NK-92 (cell line): ENCODE measurements around the gene SLC39A11.
"Not testable (repeated sequence)": the region's sequence is repeated elsewhere in the genome, so short reads cannot be mapped to it uniquely, and the experiment has no call there.

ENCODE experiments used
- DNase-seq: peaks from one replicate; lab custom pipeline; 2025; ENCODE audit not compliant: unreplicated experiment; lab: John Stamatoyannopoulos, UW

Gene SLC39A11

GRCh38 chr17:72765368-72766153, 326.9 kb downstream of the SLC39A11 start:
- DNase-seq: no peak

- DNase-seq: no peak
Observed at GRCh38 chr17:72764632-72765041, 327.9 kb downstream of the SLC39A11 start.

GRCh38 chr17:72763981-72764380, 328.5 kb downstream of the SLC39A11 start:
- DNase-seq: no peak

- not testable (repeated sequence) for DNase-seq
Observed at GRCh38 chr17:72761893-72762575, 330.5 kb downstream of the SLC39A11 start.

GRCh38 chr17:72761431-72761830, 331.1 kb downstream of the SLC39A11 start:
- no peak for DNase-seq

GRCh38 chr17:72760368-72760767, 332.1 kb downstream of the SLC39A11 start:
- no peak for DNase-seq

- DNase-seq: no peak
Observed at GRCh38 chr17:72759301-72759700, 333.2 kb downstream of the SLC39A11 start.

GRCh38 chr17:72756256-72756655, 336.2 kb downstream of the SLC39A11 start:
- no peak for DNase-seq

- DNase-seq: no peak
Observed at GRCh38 chr17:72754513-72754912, 338.0 kb downstream of the SLC39A11 start.

- DNase-seq: no peak
Observed at GRCh38 chr17:72751746-72752145, 340.7 kb downstream of the SLC39A11 start.

GRCh38 chr17:72749119-72749572, 343.3 kb downstream of the SLC39A11 start:
- DNase-seq: no peak

GRCh38 chr17:72747501-72747900, 345.0 kb downstream of the SLC39A11 start:
- DNase-seq: no peak

- no peak for DNase-seq
Observed at GRCh38 chr17:72745241-72745640, 347.2 kb downstream of the SLC39A11 start.

- DNase-seq: no peak
Observed at GRCh38 chr17:72743037-72743467, 349.4 kb downstream of the SLC39A11 start.

- DNase-seq: no peak
Observed at GRCh38 chr17:72737151-72737690, 355.3 kb downstream of the SLC39A11 start.

- DNase-seq: no peak
Observed at GRCh38 chr17:72735592-72735991, 356.9 kb downstream of the SLC39A11 start.

GRCh38 chr17:72735048-72735447, 357.4 kb downstream of the SLC39A11 start:
- no peak for DNase-seq

- DNase-seq: no peak
Observed at GRCh38 chr17:72734613-72735012, 357.9 kb downstream of the SLC39A11 start.

GRCh38 chr17:72733619-72734282, 358.7 kb downstream of the SLC39A11 start:
- no peak for DNase-seq

GRCh38 chr17:72732893-72733618, 359.4 kb downstream of the SLC39A11 start:
- DNase-seq: no peak

- no peak for DNase-seq
Observed at GRCh38 chr17:72730077-72730476, 362.4 kb downstream of the SLC39A11 start.
